Islet of Langerhans (tissue), 1 donor: Measurements from ENCODE around the gene CDK13.
"Not testable (repeated sequence)": the region's sequence is repeated elsewhere in the genome, so short reads cannot be mapped to it uniquely, and the experiment has no call there.

Source experiments
- FAIRE-seq: peaks from one replicate; lab custom pipeline; 2011; peaks lifted over from hg19 to GRCh38; lab: Jason Lieb, UNC

CDK13 gene

GRCh38 chr7:39949971-39950472 is at the start of gene CDK13:
CDK13 (plus strand) TSS chr7:39950256; CDS start chr7:39950642, 386 bp downstream.
- no peak for FAIRE-seq

GRCh38 chr7:39904077-39904486 is 46.0 kb upstream of the CDK13 start:
- FAIRE-seq: no peak

- no peak for FAIRE-seq
These were observed 41.9 kb upstream of the CDK13 start for GRCh38 chr7:39908141-39908540.

GRCh38 chr7:39908973-39909372 is 41.1 kb upstream of the CDK13 start:
- no peak for FAIRE-seq

- no peak for FAIRE-seq
These were observed 40.5 kb upstream of the CDK13 start for GRCh38 chr7:39909526-39909925.

- no peak for FAIRE-seq
These were observed 39.8 kb upstream of the CDK13 start for GRCh38 chr7:39910108-39910869.

GRCh38 chr7:39911167-39911566 is 38.9 kb upstream of the CDK13 start:
- FAIRE-seq: no peak

- FAIRE-seq: not testable (repeated sequence)
These were observed 34.2 kb upstream of the CDK13 start for GRCh38 chr7:39915847-39916246.

- no peak for FAIRE-seq
These were observed 30.4 kb upstream of the CDK13 start for GRCh38 chr7:39919646-39920045.

- FAIRE-seq: no peak
These were observed 28.4 kb upstream of the CDK13 start for GRCh38 chr7:39921506-39922175.

GRCh38 chr7:39922580-39922979 is 27.5 kb upstream of the CDK13 start:
- no peak for FAIRE-seq

- no peak for FAIRE-seq
These were observed 27.0 kb upstream of the CDK13 start for GRCh38 chr7:39923091-39923490.

GRCh38 chr7:39924122-39924521 is 25.9 kb upstream of the CDK13 start:
- no peak for FAIRE-seq

- FAIRE-seq: no peak
These were observed 23.9 kb upstream of the CDK13 start for GRCh38 chr7:39926111-39926510.

- no peak for FAIRE-seq
These were observed 23.0 kb upstream of the CDK13 start for GRCh38 chr7:39927018-39927417.

GRCh38 chr7:39934132-39934531 is 15.9 kb upstream of the CDK13 start:
- no peak for FAIRE-seq

- no peak for FAIRE-seq
These were observed 13.3 kb upstream of the CDK13 start for GRCh38 chr7:39936761-39937160.

- FAIRE-seq: no peak
These were observed 12.5 kb upstream of the CDK13 start for GRCh38 chr7:39937366-39938153.

GRCh38 chr7:39942883-39943282 is 7.2 kb upstream of the CDK13 start:
- no peak for FAIRE-seq

- FAIRE-seq: no peak
These were observed 3.4 kb upstream of the CDK13 start for GRCh38 chr7:39946693-39947092.

- FAIRE-seq: no peak
These were observed 1.6 kb upstream of the CDK13 start for GRCh38 chr7:39948375-39948955.
